ENCODE data around the gene TRMT2A. TPM values are rescaled to one million over a fixed set of nuclear protein-coding genes. Genes with fewer than 3 reads are reported as not detected.

TRMT2A gene
- total and polyA plus RNA-seq, 2 of the 8 experiments (the other 6 are each of a cell fraction or from before 2014, with no cell fraction given) = 44.9 to 50.3 TPM

DNA sequence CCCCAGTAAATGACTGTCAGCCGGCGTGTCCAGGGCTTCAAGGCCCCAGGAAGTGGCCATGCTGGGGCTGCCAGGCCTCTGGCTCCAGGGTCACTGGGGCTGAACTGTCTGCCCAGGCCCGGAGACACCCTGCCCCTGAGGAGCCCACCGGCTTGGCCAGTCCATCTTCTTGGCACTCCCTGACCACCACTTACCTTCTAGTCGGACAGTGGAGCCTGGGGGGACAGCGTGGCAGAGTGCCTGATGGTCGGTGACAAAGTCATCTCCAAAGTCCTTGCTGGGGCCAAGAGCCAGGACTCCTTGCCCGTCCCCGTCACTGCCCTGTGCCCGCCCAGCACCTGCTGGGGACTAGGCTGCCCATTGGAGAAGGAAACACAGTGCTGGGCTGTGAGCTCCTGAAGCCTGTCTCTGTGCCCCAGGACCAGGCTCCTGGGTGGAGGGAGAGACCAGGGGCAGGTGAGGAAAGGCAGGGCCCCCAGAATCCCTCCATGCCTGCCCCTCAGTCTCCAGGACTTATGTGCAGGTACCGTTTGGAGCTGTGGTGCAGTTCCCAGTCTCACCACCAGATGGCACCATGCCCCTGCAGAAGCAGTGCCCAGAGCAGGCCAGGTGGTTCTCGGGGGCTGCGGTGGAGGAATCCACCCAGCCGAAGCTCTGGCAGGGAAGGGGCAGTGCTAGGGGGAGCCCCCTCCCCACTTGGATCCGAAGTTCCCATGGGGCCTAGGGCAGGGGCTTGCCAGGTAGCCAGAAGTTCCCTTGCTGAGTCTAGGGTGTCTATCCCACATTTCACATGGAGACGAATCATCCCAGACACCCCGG is 39.8 kb upstream of the TRMT2A start:
- H2BK5ac ChIP-seq (ENCODE audit: low read depth, low read length) = no peak overlapping the region
- FAIRE-seq (peak; percentile 78), DNase-seq (ENCODE audit: low read depth in 1 of 2, low spot score in 2 of 2) (peak; percentile 79 to 98)
- H4K20me1 ChIP-seq (replicated peaks in 1 of 2; ENCODE audit: control insufficient read depth in 1 of 2, insufficient read depth in 2 of 2, low read length in 2 of 2) = no peaks in the 10 kb centered on the region
- no peak overlapping the region for H3K4me2 ChIP-seq (ENCODE audit: insufficient read depth in 1 of 2, low read depth in 2 of 2, low read length in 2 of 2)
- WGBS, 2 experiments (ENCODE audit: extremely low coverage in 1 of 2, insufficient coverage in 1 of 2, insufficient read length in 1 of 2, insufficient replicate concordance in 2 of 2, low coverage in 1 of 2, low lambda C conversion rate in 2 of 2, missing lambda C conversion rate in 1 of 2) = 51% methylated on average over 12 of the region's 17 CpGs; no CpG with 5 or more reads in 1 of the 2 experiments
- H2AFZ ChIP-seq (ENCODE audit: low read length) = no peak overlapping the region
- peaks cover 0 to 7% (median 4%) of the 10 kb centered on the region in 4 experiments; a peak in 4 of 7 replicates for H3K4me1 ChIP-seq (replicated peaks in 1 of 4; ENCODE audit: control insufficient read depth in 3 of 4, insufficient read depth in 4 of 4, low read length in 3 of 4)
- peak overlapping the region; percentile 65 for H4K91ac ChIP-seq (replicated peaks; ENCODE audit: insufficient read length, low read length)
- H2BK20ac ChIP-seq (ENCODE audit: low read length) = no peak overlapping the region
- no peak overlapping the region for H3K56ac ChIP-seq (replicated peaks; ENCODE audit: insufficient read length, low read depth, low read length)
- H4K5ac ChIP-seq (ENCODE audit: insufficient read length, low read depth, low read length) = no peak overlapping the region
- no peak overlapping the region for H3K9ac ChIP-seq (replicated peaks in 1 of 4; ENCODE audit: extremely low read depth in 1 of 4, low read depth in 3 of 4, low read length in 3 of 4)
- H2BK120ac ChIP-seq (replicated peaks; ENCODE audit: low read depth, low read length) = no peak overlapping the region
- no peak overlapping the region for H3K18ac ChIP-seq (ENCODE audit: extremely low read depth, low read length)
- CTCF ChIA-PET (ENCODE audit: partially characterized antibody) = interaction anchor here (0.6 to 7.7 kb wide), 39 partner anchors 10 to 341 kb away, joined by 3 to 98 read pairs (median 5); partner anchors contain the start of gene RANBP1
- H3K79me1 ChIP-seq (ENCODE audit: low read depth, low read length) = no peaks in the 10 kb centered on the region
- H3K27me3 ChIP-seq (replicated peaks in 1 of 4; ENCODE audit: control insufficient read depth in 3 of 4, extremely low read depth in 1 of 4, insufficient read depth in 3 of 4, low read length in 3 of 4) = no peaks in the 10 kb centered on the region
- H3K14ac ChIP-seq (ENCODE audit: insufficient read length) = no peak overlapping the region
- no peaks in the 10 kb centered on the region for H3K79me2 ChIP-seq (ENCODE audit: control insufficient read depth in 1 of 2, insufficient read depth in 2 of 2, low read length in 2 of 2)
- H4K8ac ChIP-seq (ENCODE audit: extremely low read depth, insufficient read depth, low read length) = peak overlapping the region; percentile 7; the same call in 1 of the 2 replicates
- no peaks in the 10 kb centered on the region for H3K36me3 ChIP-seq (ENCODE audit: control insufficient read depth in 2 of 4, insufficient read depth in 4 of 4, low read length in 3 of 4)
- peaks cover under 1% of the 10 kb centered on the region; the same call in 1 of the 2 replicates for H3K23me2 ChIP-seq (ENCODE audit: low read depth, low read length)
- peak overlapping the region; percentile 69 for H3K4ac ChIP-seq (replicated peaks; ENCODE audit: insufficient read length, low read depth, low read length)
- H2AK5ac ChIP-seq (ENCODE audit: low read depth, low read length) = no peak overlapping the region
- H3K4me3 ChIP-seq (ENCODE audit: extremely low read depth in 1 of 4, insufficient read depth in 2 of 4, low read depth in 3 of 4, low read length in 4 of 4) = no peak overlapping the region
- POLR2A ChIA-PET (ENCODE audit: partially characterized antibody) = interaction anchor here (1.0 kb wide), 2 partner anchors 36 to 39 kb away, joined by 3 read pairs; partner anchors contain the start of gene TRMT2A
- H3K27ac ChIP-seq (ENCODE audit: low read depth, low read length) = no peak overlapping the region
- H3K23ac ChIP-seq (ENCODE audit: insufficient read length) = no peak overlapping the region
- H2BK12ac ChIP-seq (ENCODE audit: low read depth, low read length) = no peak overlapping the region; the same call in 1 of the 2 replicates
- H2BK15ac ChIP-seq (ENCODE audit: low read length) = no peak overlapping the region
- H3K9me3 ChIP-seq (ENCODE audit: insufficient read depth in 2 of 2, low read depth in 1 of 2, low read length in 1 of 2) = no peaks in the 10 kb centered on the region
- TF ChIP-seq CTBP2 (IDR thresholded peaks at IDR 0.05; ENCODE audit: borderline replicate concordance, insufficient read depth, insufficient read length, low read length) = no peak
- TF ChIP-seq FOSL1 (IDR thresholded peaks at IDR 0.05; ENCODE audit: insufficient read depth, low read depth, low read length) = no peak
- TF ChIP-seq SIN3A (conservative IDR thresholded peaks at IDR 0.05 in 1 of 2, IDR thresholded peaks at IDR 0.05 in 1 of 2; ENCODE audit: low read depth in 1 of 2, low read length in 2 of 2) = 0 out of 4 replicates have a peak, but pooled peaks of 1 of the 2 experiments have one; percentile 34
- TF ChIP-seq, protein P1, sequence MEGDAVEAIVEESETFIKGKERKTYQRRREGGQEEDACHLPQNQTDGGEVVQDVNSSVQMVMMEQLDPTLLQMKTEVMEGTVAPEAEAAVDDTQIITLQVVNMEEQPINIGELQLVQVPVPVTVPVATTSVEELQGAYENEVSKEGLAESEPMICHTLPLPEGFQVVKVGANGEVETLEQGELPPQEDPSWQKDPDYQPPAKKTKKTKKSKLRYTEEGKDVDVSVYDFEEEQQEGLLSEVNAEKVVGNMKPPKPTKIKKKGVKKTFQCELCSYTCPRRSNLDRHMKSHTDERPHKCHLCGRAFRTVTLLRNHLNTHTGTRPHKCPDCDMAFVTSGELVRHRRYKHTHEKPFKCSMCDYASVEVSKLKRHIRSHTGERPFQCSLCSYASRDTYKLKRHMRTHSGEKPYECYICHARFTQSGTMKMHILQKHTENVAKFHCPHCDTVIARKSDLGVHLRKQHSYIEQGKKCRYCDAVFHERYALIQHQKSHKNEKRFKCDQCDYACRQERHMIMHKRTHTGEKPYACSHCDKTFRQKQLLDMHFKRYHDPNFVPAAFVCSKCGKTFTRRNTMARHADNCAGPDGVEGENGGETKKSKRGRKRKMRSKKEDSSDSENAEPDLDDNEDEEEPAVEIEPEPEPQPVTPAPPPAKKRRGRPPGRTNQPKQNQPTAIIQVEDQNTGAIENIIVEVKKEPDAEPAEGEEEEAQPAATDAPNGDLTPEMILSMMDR (IDR thresholded peaks at IDR 0.05; ENCODE audit: control extremely low read depth in 1 of 3, insufficient read depth in 1 of 3, low read depth in 1 of 3, low read length in 3 of 3) = peak; percentile 97 to 99 (median 99)
- TF ChIP-seq GABPA (IDR thresholded peaks at IDR 0.05; ENCODE audit: borderline replicate concordance, insufficient read depth, low read length) = peak; percentile 77; the same call in 1 of the 2 replicates
- 0 out of 2 replicates have a peak, but pooled peaks have one; percentile 58 for TF ChIP-seq TCF12 (IDR thresholded peaks at IDR 0.05; ENCODE audit: low read depth, low read length)
- peak; percentile 54; the same call in 1 of the 2 replicates for TF ChIP-seq MAX (IDR thresholded peaks at IDR 0.05)
